Measurements from ENCODE around the gene KCNAB1.

Gene KCNAB1

DNA sequence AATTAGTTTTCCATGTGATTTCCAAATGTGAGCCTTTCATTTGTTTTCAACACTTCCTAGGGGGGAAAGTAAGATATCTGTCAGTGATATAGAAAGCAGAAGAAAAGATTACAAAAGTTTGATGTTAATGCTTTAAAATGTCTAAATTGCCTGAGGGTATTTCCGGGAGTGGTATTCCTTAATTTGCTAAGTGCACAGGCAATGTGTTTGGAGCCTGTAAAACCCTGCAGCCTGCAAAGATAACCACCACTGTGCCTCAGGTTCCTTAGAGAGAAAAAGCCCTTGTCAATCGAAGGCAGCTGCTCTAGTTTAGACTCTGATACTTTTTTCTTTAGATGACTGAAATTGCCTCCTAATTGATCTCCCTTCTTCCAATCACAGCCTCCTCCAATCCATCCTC, 279.7 kb downstream of the KCNAB1 start:
- Mint-ChIP-seq H3K27me3 (peaks cover 4% of the 10 kb centered on the region), H3K4me1 (no peaks in the 10 kb centered on the region), H3K9me3 (no peaks in the 10 kb centered on the region), H3K36me3 (ENCODE audit: low read depth) (no peaks in the 10 kb centered on the region), H3K27ac (no peak overlapping the region), H3K4me3 (no peak overlapping the region)
- no peak for ATAC-seq
- no peak for DNase-seq

DNA sequence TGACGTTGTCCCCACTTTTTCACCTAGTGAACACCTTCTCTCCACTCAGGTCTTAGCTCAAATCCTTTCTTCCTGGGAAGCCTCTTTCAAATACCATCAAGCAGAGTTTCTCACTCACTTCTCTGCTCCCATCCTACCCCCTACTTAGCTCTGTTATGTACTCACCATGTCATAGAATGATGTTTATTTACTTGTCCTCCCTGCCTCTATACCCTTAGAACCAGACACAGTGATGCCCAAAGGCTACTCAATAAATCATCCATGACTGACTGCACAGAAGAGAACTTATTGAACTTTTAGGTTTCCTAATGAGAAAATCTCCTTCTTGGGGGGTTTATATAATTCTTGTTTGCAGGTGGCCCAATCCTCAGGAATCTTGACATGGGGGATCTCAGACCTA, 280.4 kb downstream of the KCNAB1 start:
- Mint-ChIP-seq H3K4me1 (no peaks in the 10 kb centered on the region), H3K27me3 (peaks cover 4% of the 10 kb centered on the region), H3K27ac (no peak overlapping the region), H3K4me3 (no peak overlapping the region), H3K9me3 (no peaks in the 10 kb centered on the region), H3K36me3 (ENCODE audit: low read depth) (no peaks in the 10 kb centered on the region)
- DNase-seq (no peak), ATAC-seq (no peak)

DNA sequence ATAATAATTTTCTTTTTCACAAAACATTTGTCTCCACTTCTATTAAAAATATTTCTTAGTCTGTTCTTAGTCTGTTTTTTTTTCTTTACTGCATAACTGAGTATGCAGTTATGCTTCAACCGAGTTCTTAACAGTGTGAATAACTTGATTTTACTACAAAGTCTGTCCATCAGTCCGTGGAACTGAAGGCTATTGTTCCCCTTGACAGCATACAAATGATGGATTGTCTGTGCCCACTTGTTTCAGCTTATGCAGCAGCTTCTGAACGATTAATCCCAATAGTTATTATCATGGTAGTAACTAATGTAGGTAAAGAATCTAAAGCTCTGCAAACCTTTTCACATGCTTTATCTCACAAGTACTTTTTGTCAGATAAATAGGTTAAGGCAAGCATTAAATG, 283.8 kb downstream of the KCNAB1 start:
- ATAC-seq = no peak
- no peaks in the 10 kb centered on the region for H3K4me1 Mint-ChIP-seq

DNA sequence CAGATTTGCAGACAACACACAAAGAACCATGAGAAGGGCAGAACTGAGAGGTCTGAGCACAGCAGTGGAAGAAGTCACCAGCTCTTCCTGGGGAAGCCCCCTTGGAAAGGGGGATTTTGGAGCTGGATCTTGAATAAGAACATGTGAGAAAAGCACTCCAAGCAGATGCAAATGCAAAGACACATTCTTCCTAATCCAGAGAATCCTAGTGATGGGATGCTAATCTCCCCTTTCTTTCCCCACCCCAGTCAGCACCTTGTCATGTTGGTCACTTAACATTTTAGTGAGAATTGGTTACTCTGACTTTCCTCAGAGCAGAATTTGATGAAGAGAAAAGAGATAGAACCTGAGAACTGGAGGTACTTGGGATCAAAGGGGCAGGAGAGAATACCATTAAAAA, 286.0 kb downstream of the KCNAB1 start:
- no peak overlapping the region for H3K4me3 Mint-ChIP-seq
- H3K9me3 Mint-ChIP-seq = no peaks in the 10 kb centered on the region
- H3K36me3 Mint-ChIP-seq (ENCODE audit: low read depth) = no peaks in the 10 kb centered on the region
- DNase-seq (no peak), ATAC-seq (no peak)
- H3K27me3 Mint-ChIP-seq = peaks cover 2% of the 10 kb centered on the region
- no peaks in the 10 kb centered on the region for H3K4me1 Mint-ChIP-seq
- no peak overlapping the region for H3K27ac Mint-ChIP-seq

More for the DNA sequence above, 283.8 kb downstream of the KCNAB1 start:
- no peak for DNase-seq
- no peaks in the 10 kb centered on the region for H3K9me3 Mint-ChIP-seq
- H3K4me3 Mint-ChIP-seq = no peak overlapping the region
- no peak overlapping the region for H3K27ac Mint-ChIP-seq
- H3K27me3 Mint-ChIP-seq = peaks cover 4% of the 10 kb centered on the region
- H3K36me3 Mint-ChIP-seq (ENCODE audit: low read depth) = no peaks in the 10 kb centered on the region

DNA sequence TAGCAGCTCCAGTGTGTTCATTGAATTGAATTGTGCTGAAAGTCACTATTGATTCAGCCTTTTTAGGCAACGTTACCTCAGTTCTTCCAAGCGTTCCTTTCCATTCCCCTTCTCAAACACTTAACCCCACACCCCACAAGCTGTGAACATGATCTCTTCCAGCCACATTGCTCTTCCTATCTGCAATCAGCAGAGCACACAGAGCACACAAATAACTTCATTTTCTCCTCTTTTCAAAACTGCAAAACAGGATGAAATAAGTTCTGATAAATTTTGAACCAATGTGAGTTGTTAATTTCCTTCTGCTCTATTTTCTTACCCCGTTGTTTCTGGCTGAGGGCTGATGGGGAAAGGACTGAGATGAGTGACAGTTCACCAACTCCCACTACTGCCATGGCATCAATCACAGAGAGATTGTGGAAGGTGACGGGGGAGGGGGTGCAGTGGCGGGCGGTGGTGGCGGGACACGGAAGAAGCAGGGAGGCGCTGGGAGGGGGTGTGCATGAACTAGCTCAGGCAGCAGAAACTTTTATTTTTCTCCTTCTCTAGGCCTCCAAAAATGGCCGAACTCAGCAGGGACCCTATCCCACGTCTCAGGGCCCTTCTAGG, 287.3 kb downstream of the KCNAB1 start:
- ATAC-seq (no peak), DNase-seq (no peak)
- Mint-ChIP-seq H3K4me3 (no peak overlapping the region), H3K27me3 (peaks cover 5% of the 10 kb centered on the region), H3K27ac (no peak overlapping the region), H3K36me3 (ENCODE audit: low read depth) (no peaks in the 10 kb centered on the region), H3K4me1 (no peaks in the 10 kb centered on the region), H3K9me3 (no peaks in the 10 kb centered on the region)

- H3K27ac Mint-ChIP-seq = no peak overlapping the region
- DNase-seq = no peak
- no peaks in the 10 kb centered on the region for H3K9me3 Mint-ChIP-seq
- H3K4me1 Mint-ChIP-seq = no peaks in the 10 kb centered on the region
- no peak overlapping the region for H3K4me3 Mint-ChIP-seq
- ATAC-seq = no peak
- H3K27me3 Mint-ChIP-seq = peaks cover 5% of the 10 kb centered on the region
- H3K36me3 Mint-ChIP-seq (ENCODE audit: low read depth) = no peaks in the 10 kb centered on the region
Observed at GRCh38 chr3:156409694-156410093, 289.3 kb downstream of the KCNAB1 start.

DNA sequence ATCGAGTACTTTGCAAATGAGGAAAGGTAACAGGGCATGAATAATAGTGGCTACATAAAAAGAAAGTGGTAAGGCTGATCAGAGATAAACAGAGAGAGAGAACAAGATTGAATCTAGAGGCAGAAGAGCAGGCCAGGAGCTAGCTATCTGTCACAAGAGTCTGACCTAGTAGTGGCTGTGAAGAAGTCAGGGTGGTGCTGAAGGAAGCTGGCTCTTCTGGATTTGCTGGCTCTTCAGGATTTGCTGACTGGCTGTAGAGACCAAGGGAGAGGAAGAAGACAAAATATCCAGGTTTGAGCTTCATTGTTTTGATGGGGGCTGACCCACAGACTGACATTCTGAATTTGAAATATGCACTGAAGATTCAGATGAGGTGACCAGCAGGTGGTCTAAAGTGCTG, 292.2 kb downstream of the KCNAB1 start:
- no peak for ATAC-seq

GRCh38 chr3:156413293-156413892, 293.0 kb downstream of the KCNAB1 start:
- no peak overlapping the region for H3K27ac Mint-ChIP-seq
- H3K9me3 Mint-ChIP-seq = no peaks in the 10 kb centered on the region
- no peaks in the 10 kb centered on the region for H3K36me3 Mint-ChIP-seq (ENCODE audit: low read depth)
- no peaks in the 10 kb centered on the region for H3K4me1 Mint-ChIP-seq
- peaks cover 5% of the 10 kb centered on the region for H3K27me3 Mint-ChIP-seq
- DNase-seq (no peak), ATAC-seq (no peak)
- H3K4me3 Mint-ChIP-seq = no peak overlapping the region

More for the DNA sequence above, 292.2 kb downstream of the KCNAB1 start:
- no peaks in the 10 kb centered on the region for H3K36me3 Mint-ChIP-seq (ENCODE audit: low read depth)
- peaks cover 3% of the 10 kb centered on the region for H3K27me3 Mint-ChIP-seq
- no peak overlapping the region for H3K27ac Mint-ChIP-seq
- H3K4me1 Mint-ChIP-seq = no peaks in the 10 kb centered on the region
- no peaks in the 10 kb centered on the region for H3K9me3 Mint-ChIP-seq
- no peak overlapping the region for H3K4me3 Mint-ChIP-seq
- no peak for DNase-seq

DNA sequence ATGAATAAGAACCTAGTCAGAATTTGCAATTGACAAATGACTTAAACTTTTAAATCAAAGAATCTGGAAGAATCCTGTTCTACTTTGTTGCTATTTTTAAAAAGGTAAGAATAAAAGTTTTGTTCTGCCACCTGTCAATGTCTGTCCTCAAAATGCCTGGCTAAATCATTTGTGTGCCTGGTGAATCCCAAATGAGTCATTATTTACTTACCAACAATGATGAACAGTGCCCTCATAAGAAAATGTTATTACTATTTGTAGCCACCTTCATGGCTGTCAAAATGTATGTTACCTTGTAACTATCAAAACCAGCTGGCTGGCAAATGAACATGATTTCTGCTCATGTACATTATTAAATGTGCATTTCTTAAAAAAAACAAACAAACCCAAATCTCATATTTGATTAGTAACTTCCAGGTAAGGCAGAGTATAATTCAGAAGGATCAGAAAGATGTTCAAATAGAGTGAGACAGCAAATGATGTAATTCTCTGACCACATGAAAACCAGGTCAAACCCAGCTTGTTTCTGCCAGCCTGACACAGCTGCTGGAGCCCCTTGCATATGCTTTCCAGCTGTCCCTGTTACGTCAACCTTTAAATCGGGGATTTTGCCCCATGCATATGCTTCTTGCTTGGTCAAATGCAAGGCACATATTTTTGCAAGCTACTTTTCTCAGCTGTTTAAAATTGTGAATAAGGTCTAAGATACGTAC, 296.6 kb downstream of the KCNAB1 start:
- no peaks in the 10 kb centered on the region for H3K9me3 Mint-ChIP-seq
- H3K27me3 Mint-ChIP-seq = peaks cover 2% of the 10 kb centered on the region
- no peaks in the 10 kb centered on the region for H3K4me1 Mint-ChIP-seq
- DNase-seq (no peak), ATAC-seq (no peak)
- H3K4me3 Mint-ChIP-seq = no peak overlapping the region
- no peaks in the 10 kb centered on the region for H3K36me3 Mint-ChIP-seq (ENCODE audit: low read depth)
- no peak overlapping the region for H3K27ac Mint-ChIP-seq

DNA sequence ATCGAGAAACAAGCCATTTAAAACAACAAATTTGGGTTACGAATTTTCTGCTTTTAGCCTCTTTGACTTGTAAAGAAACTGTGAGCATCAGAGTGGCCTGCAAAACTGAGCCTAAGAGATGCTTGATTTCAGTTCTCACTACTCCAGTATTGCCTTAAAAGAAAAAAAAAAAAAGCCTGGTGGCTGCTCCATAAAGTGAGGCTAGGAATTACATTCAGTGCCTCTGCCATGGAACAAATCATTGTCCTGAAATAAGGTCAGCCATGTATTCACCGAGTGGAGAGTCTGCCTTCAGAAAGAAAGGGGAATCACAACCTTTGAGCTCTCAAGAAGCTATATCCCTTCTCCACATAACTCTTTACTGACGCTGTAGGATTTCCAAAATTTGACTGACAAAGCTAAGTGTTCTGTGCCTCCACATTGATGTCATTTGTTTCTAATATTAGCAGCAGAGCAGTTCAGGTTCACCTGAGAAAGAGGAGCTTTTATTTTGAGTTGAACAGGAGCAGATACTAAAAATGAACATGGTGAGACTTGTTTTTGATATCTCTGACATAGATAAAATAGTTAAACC, 297.3 kb downstream of the KCNAB1 start:
- no peaks in the 10 kb centered on the region for H3K4me1 Mint-ChIP-seq
- H3K27ac Mint-ChIP-seq = no peak overlapping the region
- DNase-seq = no peak
- H3K36me3 Mint-ChIP-seq (ENCODE audit: low read depth) = no peaks in the 10 kb centered on the region
- H3K4me3 Mint-ChIP-seq = no peak overlapping the region
- H3K9me3 Mint-ChIP-seq = no peaks in the 10 kb centered on the region
- H3K27me3 Mint-ChIP-seq = peaks cover 2% of the 10 kb centered on the region
- ATAC-seq = no peak

DNA sequence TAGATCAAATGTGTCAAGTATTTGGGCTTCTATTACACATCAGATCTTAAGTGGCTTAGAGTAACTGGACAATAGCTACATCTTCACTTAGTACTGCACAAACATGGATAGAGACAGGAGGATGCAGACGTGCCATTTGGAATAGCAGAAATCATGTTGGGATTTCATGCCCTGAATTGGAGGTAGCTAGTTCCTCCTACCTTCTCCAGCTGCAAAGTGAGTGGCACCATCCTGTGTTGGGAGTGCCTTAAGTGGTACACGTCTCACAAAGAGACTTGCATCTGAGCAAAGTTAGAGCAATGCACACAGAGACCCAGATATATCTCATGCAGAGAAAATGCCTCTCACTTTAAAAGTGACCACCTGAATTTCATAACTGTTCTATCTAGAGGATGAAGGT, 298.1 kb downstream of the KCNAB1 start:
- no peaks in the 10 kb centered on the region for H3K9me3 Mint-ChIP-seq
- no peaks in the 10 kb centered on the region for H3K36me3 Mint-ChIP-seq (ENCODE audit: low read depth)
- no peak overlapping the region for H3K4me3 Mint-ChIP-seq
- peaks cover 2% of the 10 kb centered on the region for H3K27me3 Mint-ChIP-seq
- DNase-seq (no peak), ATAC-seq (no peak)
- H3K4me1 Mint-ChIP-seq = no peaks in the 10 kb centered on the region
- no peak overlapping the region for H3K27ac Mint-ChIP-seq

DNA sequence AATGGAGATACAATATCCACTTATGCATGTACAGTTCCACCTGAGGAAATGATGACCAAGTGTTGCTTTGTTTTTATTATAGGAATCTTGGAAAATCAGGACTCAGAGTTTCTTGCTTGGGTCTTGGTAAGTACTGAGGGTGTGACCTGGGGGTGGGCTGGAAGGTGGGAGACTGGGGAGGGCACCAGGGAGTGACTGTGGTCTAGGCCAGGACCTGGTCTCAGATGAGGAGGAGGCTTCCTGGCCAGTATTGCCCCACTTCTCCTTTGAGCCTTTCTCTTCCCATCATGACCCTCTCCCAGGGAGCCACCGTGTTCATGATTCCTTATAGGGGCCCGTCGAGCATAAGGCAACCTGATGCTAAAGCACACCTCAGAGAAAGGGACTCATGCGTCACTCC, 301.2 kb downstream of the KCNAB1 start:
- no peak for DNase-seq
- H3K27ac Mint-ChIP-seq = no peak overlapping the region
- H3K9me3 Mint-ChIP-seq = no peaks in the 10 kb centered on the region
- H3K4me3 Mint-ChIP-seq = no peak overlapping the region
- no peaks in the 10 kb centered on the region for H3K4me1 Mint-ChIP-seq
- no peak for ATAC-seq
- H3K27me3 Mint-ChIP-seq = peaks cover 2% of the 10 kb centered on the region
- H3K36me3 Mint-ChIP-seq (ENCODE audit: low read depth) = no peaks in the 10 kb centered on the region

DNA sequence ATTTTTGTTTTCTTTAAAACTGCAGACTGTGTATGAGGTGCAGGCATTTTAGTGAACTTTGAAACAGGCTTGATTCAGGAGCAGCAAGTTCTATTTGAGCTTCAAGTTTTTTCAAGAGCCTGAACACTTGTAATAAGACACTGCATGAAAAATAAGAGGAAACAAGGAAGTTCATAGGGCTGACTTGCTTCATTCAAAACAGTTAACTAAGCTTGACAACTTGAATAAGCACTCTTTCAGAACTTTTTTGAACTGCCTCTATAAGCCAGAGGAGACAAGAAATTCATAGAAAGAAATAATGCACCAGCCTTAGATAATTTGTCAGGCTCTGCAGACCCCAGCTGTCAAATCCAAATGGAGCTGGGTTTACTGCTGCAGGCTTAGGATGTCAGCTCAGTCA, 304.4 kb downstream of the KCNAB1 start:
- Mint-ChIP-seq H3K4me3 (no peak overlapping the region), H3K9me3 (no peaks in the 10 kb centered on the region), H3K4me1 (no peaks in the 10 kb centered on the region), H3K27ac (no peak overlapping the region), H3K27me3 (peaks cover 2% of the 10 kb centered on the region), H3K36me3 (ENCODE audit: low read depth) (no peaks in the 10 kb centered on the region)
- DNase-seq = no peak
- ATAC-seq = no peak

GRCh38 chr3:156425651-156426050, 305.3 kb downstream of the KCNAB1 start:
- no peak for ATAC-seq
- H3K4me3 Mint-ChIP-seq = no peak overlapping the region

DNA sequence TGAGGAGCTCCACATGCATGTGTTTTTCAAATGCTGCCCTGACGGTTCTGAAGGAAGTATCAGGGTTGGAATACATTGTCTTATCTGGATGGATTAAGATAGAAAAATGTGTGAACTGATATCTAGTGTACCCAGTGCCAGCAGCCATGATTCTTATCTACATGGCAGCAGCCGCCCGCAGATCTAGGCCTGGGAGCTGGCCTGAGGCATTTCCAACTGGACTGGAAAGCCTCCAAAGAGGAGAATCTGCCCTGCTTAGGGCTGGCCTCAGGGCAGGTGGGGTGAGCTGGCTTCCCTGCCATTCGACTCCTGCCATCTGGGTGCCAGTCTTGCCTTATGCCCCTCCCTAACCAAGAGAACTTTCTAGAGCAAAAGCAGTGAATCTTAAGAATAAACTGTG, 308.7 kb downstream of the KCNAB1 start:
- H3K27me3 Mint-ChIP-seq = peaks cover 7% of the 10 kb centered on the region
- no peak for DNase-seq
- H3K4me3 Mint-ChIP-seq = no peak overlapping the region
- no peaks in the 10 kb centered on the region for H3K9me3 Mint-ChIP-seq
- H3K36me3 Mint-ChIP-seq (ENCODE audit: low read depth) = no peaks in the 10 kb centered on the region
- H3K4me1 Mint-ChIP-seq = no peaks in the 10 kb centered on the region
- ATAC-seq = no peak
- no peak overlapping the region for H3K27ac Mint-ChIP-seq

More at GRCh38 chr3:156425651-156426050, 305.3 kb downstream of the KCNAB1 start:
- no peaks in the 10 kb centered on the region for H3K4me1 Mint-ChIP-seq
- DNase-seq = no peak
- H3K36me3 Mint-ChIP-seq (ENCODE audit: low read depth) = no peaks in the 10 kb centered on the region
- H3K9me3 Mint-ChIP-seq = no peaks in the 10 kb centered on the region
- H3K27ac Mint-ChIP-seq = no peak overlapping the region
- peaks cover 2% of the 10 kb centered on the region for H3K27me3 Mint-ChIP-seq

Data from activated naive CD8-positive, alpha-beta T cell treated with anti-CD3 and anti-CD28 coated beads, Interleukin-2, amount 50 U/mL, for 24 hours (primary cell).